Fibroblast of the conjunctiva (primary cell): Measurements from ENCODE around the gene ERICH4.
"Not testable (repeated sequence)": the region's sequence is repeated elsewhere in the genome, so short reads cannot be mapped to it uniquely, and the experiment has no call there.

Source experiments
- DNase-seq: peaks from one replicate; pipeline ENCODE4 v3.0.0-alpha.2; 2010; ENCODE audit warnings: low read depth

Gene ERICH4, protein sequence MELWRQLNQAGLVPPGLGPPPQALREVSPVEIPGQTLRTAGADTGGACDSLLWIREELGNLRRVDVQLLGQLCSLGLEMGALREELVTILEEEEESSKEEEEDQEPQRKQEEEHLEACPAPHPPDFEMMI

DNA sequence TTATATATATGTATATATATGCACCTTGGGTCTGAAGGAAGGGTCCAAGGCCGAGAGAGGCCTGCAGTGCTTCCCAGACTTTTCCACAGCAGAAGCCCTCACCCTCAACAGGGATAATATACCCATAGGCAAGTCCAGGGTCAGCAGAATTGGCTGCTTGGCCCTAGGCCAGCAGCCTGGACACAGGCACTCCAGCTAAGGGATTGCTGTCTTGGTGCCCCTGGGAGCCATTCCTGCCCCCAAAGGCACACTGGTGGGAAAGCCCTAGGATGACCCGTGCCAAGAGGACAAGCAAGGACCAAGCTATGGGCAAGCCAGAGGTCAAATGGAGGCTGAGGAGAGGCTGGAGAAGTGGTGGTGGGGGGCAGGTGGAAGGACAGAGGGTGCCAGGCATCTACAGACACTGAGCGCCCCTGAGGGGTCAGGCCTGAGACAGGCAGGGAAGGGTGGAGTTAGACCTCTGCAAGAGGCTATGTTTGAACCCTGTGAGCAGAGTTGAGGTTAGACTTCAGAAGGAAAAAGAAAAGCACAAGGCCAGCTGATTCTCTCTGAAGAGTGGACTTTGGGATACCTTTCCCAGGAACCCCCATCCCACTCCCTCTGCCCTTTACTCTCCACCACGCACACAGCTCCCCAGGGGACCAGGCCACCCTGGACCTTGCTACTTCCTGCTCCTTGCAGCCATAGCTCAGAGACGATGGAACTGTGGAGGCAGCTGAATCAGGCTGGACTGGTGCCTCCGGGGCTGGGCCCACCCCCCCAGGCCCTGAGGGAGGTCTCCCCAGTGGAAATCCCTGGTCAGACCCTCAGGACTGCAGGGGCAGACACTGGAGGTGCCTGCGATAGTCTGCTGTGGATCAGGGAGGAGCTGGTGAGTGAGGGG is at the start of gene ERICH4:
TSS of gene ERICH4 (plus strand) at position 684 of the 883 bp plus-strand sequence. CDS start at position 698, 14 bp downstream.
- no peak for DNase-seq

DNA sequence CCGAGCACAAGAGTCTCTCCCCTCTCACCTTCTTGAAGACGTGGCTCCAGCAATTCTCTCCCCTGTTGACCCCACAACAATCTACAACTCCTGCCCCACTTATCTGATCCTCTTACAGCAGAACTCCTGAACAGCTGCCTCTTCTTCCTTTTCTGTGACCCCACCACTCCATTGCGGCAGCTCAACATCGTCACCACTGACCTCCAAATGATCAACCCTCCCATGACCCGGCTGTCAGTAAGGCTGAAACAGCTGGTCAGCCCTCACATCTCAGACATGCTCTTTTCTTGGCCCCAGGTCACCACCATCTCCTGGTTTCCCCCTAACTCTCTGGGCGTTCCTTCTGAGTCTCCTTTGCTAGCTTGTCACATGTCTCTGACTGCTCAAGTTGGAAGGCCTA is 47.6 kb upstream of the ERICH4 start:
- no peak for DNase-seq

DNA sequence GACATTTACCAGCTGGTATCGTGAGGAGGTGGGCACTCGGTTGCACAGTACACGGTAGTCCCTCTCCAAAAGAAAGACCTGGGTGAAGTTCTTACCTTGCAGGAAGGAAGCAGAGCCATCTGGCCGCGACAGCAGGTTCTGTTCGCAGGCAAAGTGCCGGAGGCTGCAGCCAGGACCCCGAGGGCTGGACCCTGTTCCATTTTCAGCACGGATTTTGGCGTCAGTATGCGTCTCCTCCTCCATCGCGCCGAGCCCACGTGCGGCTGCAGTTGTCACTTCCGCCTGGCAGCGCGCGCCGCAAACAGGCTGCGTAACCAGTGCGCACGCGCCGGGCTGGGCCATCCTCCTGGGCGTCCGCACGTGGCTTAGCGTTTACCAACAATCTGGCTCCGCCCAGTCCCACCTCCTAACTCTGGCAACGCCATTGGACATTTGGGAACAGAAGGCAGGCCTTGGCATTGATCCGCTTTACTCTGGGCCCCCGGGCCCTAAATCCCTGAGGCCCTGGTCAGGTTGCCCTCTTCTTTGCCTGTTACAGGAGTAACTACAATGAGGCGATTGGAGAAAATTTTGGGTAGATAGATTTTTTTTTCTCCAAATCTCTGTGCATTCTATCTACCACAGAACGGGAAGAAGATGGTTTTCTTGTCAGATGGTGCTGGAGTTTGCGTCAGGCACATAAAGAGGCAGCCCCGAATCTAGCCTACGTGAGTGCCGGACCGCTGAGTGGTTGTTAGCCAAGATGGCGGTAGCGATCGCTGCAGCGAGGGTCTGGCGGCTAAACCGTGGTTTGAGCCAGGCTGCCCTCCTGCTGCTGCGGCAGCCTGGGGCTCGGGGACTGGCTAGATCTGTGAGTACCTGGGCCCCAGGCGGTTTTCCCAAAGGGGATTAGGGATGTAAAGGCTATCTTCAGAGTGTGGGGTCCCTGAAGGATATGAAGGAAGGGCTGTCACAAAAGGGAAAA is 45.6 kb upstream of the ERICH4 start, which contains the start of the genes BCKDHA and EXOSC5:
TSS of gene BCKDHA (plus strand) at position 733 of the 964 bp plus-strand sequence. CDS start at position 743, 10 bp downstream.
TSS of gene EXOSC5 (minus strand) at position 274 of the 964 bp plus-strand sequence. CDS start at position 243, 31 bp downstream.
- DNase-seq, result peak; percentile 100

DNA sequence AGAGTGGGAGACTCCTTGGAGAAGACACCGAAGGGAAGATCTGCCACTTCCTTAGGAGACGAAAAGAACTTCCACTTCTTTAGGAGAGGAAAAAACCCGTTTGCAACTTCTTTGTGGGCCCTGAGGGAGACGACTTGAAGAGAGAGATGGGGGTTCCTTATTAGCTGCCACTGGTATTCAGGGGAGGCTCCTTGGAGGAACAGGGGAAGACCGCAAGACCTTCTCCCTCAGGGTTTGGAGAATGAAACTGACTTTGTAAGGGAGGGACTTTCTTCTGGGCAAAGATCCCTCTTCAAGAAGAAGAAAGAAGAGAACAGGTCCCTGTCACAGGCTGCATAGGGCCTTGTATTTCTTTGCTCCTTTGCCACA is 44.9 kb upstream of the ERICH4 start:
- no peak for DNase-seq

DNA sequence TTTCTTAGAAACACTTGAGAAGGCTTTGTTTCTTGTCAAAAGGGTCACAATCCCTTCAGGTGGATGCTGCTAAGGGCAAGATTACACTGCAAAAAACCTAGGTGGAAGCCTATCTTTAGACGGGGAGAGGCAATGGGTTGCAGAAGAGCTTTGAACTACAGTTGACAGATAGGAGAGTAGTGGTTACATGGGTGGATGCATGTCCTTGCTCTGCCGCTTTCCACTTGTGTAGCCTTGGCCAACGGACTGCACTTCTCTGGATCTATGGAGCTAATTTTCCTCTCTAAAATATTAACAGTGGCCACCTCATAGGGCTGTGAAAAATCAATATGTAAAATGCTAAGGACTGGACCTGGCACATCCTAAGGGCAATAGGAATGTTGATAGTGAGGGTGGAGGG is 44.4 kb upstream of the ERICH4 start:
- no peak for DNase-seq

DNA sequence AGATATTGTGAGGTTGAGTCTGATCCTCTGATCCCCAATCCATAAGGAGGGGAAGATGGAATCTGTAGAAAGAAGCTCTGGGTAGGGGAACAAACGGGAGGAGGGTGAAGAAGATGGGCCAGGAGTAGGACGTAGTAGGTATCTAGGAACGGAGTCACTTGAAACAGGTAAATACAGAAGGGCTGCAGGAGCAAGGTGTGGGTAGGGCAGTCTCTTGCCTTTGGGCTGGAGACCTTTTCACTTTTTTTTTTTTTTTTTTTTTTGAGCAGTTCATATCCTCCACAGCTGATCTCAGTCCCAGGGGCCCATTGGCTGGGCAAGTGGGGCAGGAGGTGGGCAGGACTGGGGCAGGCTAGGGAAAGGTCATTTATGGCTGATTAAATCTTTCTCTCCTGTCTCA is 43.9 kb upstream of the ERICH4 start:
- no peak for DNase-seq

DNA sequence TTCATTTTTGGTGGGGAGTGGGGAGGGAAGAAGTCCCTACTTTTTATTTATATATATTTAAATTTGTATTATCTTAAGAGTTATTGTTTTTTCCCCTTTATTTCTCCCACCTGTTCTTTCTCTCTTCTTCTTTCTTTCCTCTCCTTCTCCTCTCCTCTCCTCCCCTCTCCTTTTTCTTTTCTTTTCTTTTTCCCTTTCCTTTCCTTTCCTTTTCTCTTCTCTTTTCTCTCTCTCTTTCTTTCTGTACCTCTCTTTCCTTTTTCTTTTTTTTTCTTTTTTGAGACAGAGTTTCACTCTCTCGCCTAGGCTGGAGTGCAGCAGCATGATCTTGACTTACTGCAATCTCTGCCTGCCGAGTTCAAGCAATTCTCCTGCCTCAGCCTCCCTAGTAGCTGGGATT is 43.4 kb upstream of the ERICH4 start:
- no peak for DNase-seq

DNA sequence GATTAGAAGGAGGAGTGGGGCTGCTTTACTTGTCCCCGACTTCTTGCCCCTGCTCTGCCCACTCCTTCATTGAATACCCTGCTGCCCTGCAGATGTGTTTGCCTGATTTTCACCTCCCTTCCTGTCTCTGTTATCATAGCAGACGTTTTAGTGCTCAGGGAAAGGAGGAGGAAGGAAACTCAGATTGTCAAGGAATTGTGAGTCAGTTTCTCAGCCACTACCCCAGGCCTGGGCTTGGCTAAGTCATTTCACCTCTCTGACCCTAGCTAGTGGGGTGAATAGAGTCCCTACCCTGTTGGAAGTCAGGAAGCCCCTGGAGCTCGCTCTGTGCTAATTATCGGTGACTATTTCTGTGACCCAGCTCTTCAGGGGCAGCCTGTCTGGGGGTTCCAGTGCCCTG is 41.5 kb upstream of the ERICH4 start:
- DNase-seq, result no peak

DNA sequence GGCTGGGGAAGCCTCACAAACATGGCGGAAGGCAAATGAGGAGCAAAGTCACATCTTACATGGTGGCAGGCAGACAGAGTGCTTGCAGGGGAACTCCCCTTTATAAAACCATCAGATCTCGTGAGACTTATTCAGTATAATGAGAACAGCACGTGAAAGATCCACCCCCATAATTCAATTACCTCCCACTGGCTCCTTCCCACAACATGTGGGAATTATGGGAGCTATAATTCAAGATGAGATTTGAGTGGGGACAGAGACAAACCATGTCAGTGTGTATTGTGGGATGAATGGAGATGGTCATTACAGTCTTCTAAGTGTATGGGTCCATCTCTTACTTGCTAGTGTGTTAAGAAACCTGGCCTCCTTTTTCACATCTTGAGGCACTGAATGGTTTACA is 40.9 kb upstream of the ERICH4 start:
- DNase-seq, result no peak

DNA sequence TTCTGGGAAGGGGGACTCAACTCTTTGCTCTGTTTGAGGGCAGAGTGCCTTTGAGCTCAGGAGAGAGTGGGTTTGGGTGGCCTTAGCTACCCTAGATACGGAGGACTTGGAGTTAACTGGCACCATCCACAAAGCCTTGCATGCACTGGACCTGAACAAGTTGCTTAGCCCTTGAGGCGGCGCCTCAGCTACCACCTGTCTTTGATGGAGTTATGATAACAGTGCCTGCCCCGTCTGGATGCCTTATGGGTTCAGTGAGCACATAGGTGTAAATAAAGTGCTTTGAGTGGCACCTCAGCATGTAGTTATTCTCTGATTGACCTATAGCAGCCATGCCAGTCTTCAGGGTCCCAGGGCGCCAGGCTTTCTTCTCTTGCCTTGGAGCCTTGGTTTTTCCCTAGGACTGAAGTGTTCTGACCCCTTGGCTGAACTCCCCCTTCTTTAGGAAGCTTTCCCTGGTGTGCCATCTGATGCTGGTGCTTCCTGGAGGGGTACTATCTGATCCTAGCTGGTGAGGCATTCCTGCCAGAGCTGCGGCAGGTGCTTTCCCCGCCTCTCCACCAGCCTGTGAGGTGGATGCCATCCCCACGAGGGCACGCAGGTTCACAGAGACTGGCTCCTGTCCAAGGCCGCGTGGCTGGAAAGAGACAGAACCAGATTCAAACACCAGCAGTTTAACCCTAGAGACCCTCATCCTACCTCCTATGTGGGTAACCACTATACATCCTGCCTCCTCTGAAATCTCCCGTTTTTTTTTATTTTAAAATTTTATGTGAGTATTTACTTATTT is 39.6 kb upstream of the ERICH4 start:
- no peak for DNase-seq

DNA sequence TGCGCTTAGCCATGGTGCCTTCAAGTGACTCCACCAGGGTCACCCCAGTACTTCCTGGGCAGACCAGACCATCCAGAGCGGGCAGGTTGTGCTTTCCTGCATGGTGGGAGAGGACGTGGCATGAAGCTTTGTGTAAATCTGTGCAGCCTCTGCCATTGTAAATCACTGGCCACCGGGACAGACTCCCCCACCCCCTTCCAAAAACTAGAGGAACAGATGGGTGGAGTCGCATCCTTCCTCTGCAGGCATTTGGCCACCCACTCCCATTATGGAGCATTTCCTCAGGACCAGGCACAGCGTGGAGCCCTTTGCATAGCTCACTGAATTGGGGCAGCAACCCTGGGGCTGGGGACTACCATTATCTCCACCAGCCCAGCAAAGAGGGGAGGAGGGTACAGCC is 37.2 kb upstream of the ERICH4 start:
- no peak for DNase-seq

DNA sequence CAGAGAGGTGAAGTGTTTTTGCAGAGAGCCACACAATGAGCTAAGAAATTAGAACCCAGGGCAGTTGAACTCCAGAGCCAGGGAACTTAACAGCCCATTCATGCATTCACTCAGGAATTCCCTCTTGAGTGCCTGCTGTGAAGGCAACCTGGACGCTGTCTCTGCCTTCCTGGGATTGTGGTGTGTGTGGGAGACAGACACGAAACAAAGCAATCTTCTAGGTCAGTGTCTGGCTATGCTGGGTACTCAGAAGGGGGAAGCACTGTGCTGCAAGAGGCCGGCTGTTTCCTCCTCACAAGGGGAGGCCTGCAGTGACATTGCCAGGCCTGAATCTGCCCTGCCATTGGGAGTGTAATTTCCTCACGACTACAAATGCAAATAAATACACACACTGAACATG is 35.7 kb upstream of the ERICH4 start:
- no peak for DNase-seq

DNA sequence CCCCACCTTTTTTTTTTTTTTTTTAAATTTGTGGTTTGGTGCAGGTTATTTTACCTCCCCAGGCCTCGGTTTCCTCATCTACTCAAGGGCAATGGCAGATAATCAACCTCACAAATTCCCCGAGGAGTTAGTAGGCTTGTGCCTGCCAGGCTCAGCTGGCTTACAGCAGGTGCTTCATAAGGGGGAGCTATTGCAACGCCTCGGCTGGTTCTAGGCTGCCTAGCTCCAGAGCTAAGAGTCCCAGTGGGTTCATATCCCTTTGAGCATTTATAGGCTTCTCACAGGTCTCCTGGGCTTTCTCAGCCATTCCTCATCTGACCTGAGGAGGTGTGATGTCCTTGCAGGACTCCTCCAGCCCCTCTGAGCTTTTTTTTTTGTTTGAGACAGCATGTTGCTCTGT is 34.7 kb upstream of the ERICH4 start:
- no peak for DNase-seq

DNA sequence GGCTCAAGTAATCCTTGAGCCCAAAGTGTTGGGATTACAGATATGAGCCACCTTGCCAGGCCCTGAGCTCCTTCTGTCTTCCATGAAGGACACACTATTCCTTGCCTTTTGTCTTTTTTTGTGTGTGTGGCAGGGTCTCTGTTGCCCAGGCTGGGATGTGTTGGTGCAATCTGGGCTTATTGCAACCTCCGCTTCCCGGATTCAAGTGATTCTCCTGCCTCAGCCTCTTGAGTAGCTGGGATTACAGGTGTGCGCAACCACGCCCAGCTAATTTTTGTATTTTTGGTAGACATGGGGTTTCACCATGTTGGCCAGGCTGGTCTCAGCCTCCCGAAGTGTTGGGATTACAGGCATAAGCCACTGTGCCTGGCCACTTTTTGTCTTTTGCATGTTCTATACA is 34.1 kb upstream of the ERICH4 start:
- not testable (repeated sequence) for DNase-seq

DNA sequence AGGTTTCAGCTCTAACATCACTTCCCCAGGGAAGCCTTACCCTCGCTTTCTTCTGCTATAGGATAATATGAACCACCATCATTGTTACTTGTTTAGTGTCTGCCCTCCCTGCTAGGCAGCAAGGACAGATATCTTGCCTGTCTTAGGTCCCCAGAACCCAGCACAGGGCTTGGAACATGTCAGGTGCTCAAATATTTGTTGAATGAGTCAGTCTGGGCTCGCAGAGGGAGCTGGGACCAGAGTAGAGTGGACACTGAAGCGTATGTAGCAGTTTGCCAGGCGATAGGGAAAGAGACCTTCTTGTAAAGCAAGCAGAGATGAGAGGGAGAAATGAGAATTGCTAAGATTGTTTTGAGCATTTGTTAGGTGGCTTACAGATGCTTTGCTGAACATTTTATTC is 33.7 kb upstream of the ERICH4 start:
- DNase-seq, result no peak

DNA sequence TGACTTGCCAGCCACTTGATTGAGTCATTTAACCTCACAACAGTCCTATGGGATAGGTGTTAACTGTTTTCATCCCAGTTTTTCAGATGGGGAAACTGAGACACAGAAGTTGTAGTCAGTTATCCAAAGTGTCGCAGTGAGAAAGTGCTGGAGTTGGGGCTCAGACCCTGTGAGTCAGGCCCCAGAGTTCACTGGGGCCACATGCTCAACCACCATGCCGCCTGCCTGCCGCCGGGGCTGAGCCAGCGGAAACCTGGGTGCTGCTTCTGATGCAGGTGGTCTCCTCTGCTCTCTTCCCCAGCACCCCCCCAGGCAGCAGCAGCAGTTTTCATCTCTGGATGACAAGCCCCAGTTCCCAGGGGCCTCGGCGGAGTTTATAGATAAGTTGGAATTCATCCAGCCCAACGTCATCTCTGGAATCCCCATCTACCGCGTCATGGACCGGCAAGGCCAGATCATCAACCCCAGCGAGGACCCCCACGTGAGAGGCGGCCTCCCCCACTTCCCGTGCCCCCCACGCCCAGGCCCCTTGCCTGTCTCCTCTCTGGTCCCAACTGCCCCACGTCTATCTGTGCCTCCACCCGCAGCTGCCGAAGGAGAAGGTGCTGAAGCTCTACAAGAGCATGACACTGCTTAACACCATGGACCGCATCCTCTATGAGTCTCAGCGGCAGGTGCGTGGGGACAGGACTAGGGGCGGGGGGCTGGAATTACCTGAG is 32.5 kb upstream of the ERICH4 start:
- DNase-seq, result no peak

DNA sequence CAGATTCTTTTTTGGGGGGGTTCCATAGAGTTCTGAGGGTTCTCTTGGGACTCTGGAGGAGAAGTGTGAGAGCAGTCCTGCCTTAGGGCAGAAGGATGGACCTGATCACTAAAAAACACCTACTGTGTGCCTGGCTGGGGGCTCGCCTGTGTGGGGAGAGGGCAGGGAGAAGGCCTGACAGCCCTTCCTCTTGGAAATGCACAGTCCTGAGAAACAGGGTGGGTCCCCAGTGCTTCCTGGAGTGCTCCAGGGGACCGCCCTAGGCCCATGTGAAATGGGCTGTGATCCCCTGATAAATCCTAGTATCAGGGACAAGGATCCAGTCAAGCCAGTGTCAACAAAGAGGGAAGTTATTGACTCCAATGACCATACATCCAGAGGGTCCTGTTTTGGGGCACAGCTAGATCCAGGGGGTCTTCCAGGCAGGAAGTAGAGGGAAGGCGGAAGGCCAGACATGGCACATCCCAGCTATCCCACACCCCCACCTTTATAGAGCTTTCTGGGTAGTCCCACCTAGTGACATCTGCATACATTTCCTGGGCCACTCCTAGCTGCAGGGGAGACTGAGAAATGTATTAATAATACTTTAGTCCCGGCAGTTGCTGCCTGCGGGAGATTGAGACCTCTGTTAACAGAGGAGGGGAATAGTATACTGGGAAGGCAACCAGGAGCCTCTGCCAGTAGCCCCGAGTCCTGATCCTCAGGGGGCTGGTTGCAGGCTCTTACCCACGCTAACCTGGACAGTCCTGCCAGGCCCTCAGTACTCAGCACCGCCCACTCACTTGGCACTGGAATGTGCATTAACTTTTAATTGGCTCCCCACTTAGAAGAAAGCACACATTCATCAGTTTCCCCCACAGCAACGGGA is 31.6 kb upstream of the ERICH4 start:
- no peak for DNase-seq

DNA sequence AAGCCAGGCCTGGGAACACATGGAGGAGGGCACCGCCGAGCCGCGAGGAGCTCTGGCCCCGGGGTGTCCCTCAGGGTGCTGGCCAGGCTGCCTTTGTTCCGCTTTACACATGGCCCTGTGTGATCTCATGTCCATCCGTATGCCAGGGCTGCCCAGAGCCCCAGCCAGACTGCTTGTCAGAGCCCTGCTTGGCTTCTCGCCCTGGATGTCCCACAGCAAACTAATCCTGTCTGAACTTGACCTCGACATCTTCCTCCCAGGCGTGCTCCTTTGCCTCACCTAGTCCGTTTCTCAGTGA is 31.0 kb upstream of the ERICH4 start:
- DNase-seq, result no peak

DNA sequence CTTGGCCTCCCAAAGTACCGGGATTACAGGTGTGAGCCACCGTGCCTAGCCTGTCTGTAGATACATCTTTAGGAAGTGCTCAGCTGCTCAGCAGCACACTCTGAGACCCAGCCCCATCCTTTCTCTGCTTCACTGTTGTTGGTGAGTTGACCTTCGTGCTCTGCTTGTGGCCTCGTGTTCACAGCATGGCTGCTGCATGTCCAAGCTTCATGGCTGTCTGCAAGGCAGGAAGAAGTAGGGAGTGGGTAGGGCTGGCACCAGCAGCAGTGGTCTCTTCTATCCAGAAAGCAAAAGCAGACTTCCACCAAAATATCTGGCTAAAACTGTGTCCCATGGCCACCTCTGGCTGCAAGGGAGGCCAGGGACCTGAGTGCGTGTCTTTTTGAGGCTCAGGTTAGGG is 30.0 kb upstream of the ERICH4 start:
- DNase-seq, result no peak

DNA sequence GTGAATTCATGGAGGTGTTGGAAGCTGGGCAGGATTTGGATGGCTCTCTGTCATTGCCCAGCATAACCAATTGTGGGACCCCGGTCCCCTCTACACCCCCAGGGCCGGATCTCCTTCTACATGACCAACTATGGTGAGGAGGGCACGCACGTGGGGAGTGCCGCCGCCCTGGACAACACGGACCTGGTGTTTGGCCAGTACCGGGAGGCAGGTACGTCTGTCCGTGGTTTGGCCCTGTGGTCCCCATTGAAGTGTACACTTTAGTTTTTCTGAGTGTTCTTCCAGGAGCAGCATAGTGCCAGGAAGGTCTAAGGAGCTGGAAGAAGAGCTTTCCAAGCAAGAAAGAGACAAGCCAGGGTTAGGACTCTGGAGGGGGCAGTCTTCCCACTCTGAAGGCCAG is 29.0 kb upstream of the ERICH4 start:
- DNase-seq, result no peak
